PC-3 (cell line): ENCODE measurements around the gene C22orf39. TPM values are rescaled to one million over a fixed set of nuclear protein-coding genes. Genes with fewer than 3 reads are reported as not detected.
A peak's percentile ranks its signal among the peaks of the same experiment; 100 is the strongest.

Experiments used
- ATAC-seq: fragments of 200-7000 bp; cut with Tn5 transposase; 2 replicates; pipeline ENCODE4 v1.9.1; 2020; ENCODE audit warnings: mild to moderate bottlenecking, moderate library complexity
- BruUV-seq: library from RNA; stranded (reverse); fragments of 400-500 nt; replicated peaks from 2 replicates; lab custom pipeline; 2021; lab: Mats Ljungman, UMichigan
- CTCF ChIA-PET: fragments of 300-600 bp; sonication (Branson Sonifier 250); formaldehyde crosslinking; loops from one replicate; lab custom pipeline; 2022; ENCODE audit warnings: antibody characterized with exemption; lab: Charles Lee
- POLR2A ChIA-PET: fragments of 300-600 bp; sonication (Branson Sonifier 250); formaldehyde crosslinking; loops from one replicate; lab custom pipeline; 2022; ENCODE audit warnings: antibody characterized with exemption; ENCODE audit not compliant: unreplicated experiment; lab: Charles Lee
- DNase-seq: peaks from one replicate; pipeline ENCODE4 v3.0.0-alpha.2; 2015
- H2AFZ ChIP-seq: fragments of 300-600 bp; sonication (generic); 2 replicates; pipeline ENCODE4 v1.6.0; 2016; ENCODE audit warnings: antibody characterized with exemption, low read length
- H3F3A ChIP-seq: fragments of 300-600 bp; sonication (generic); one replicate; pipeline ENCODE4 v1.6.0; 2017; ENCODE audit warnings: antibody characterized with exemption, low read length, control low read depth, mild to moderate bottlenecking; ENCODE audit not compliant: unreplicated experiment
- H3K27ac ChIP-seq: fragments of 300-600 bp; sonication (generic); 2 replicates; pipeline ENCODE4 v1.5.1; 2016; ENCODE audit warnings: mild to moderate bottlenecking, low read length
- H3K27me3 ChIP-seq: fragments of 300-600 bp; sonication (generic); 2 replicates; pipeline ENCODE4 v1.6.1; 2016; ENCODE audit warnings: low read length, mixed read lengths
- H3K36me3 ChIP-seq: fragments of 300-600 bp; sonication (generic); 2 replicates; pipeline ENCODE4 v1.6.1; 2016; ENCODE audit warnings: low read depth, mixed run types, low read length, mixed read lengths
- H3K4me1 ChIP-seq: fragments of 300-600 bp; sonication (generic); 2 replicates; pipeline ENCODE4 v1.5.1; 2016; ENCODE audit warnings: low read length; ENCODE audit not compliant: insufficient read depth
- H3K4me2 ChIP-seq: fragments of 300-600 bp; sonication (generic); 2 replicates; pipeline ENCODE4 v1.6.0; 2016; ENCODE audit warnings: low read length
- H3K4me3 ChIP-seq: fragments of 300-600 bp; sonication (generic); 2 replicates; pipeline ENCODE4 v1.5.1; 2016; ENCODE audit warnings: mild to moderate bottlenecking, low read length, mixed read lengths
- H3K79me2 ChIP-seq: fragments of 300-600 bp; sonication (generic); 2 replicates; pipeline ENCODE4 v1.6.1; 2017; ENCODE audit warnings: low read length, mixed read lengths
- H3K9ac ChIP-seq: fragments of 300-600 bp; sonication (generic); 2 replicates; pipeline ENCODE4 v1.6.0; 2016; ENCODE audit warnings: mild to moderate bottlenecking, low read length
- H3K9me2 ChIP-seq: fragments of 300-600 bp; sonication (generic); replicated peaks from 2 replicates; pipeline ENCODE4 v1.6.1; 2016; ENCODE audit warnings: mixed run types, low read length, mixed read lengths
- H3K9me3 ChIP-seq: fragments of 300-600 bp; sonication (generic); 2 replicates; pipeline ENCODE4 v1.6.1; 2016; ENCODE audit warnings: low read length, mixed read lengths
- H4K20me1 ChIP-seq: fragments of 300-600 bp; sonication (generic); 2 replicates; pipeline ENCODE4 v1.6.1; 2016; ENCODE audit warnings: low read length, mixed read lengths
- EZH2 ChIP-seq: fragments of 300-600 bp; sonication (generic); IDR thresholded peaks from one replicate; pipeline ENCODE4 v1.6.1; 2017; ENCODE audit warnings: antibody characterized with exemption, mild to moderate bottlenecking, low read length; ENCODE audit not compliant: unreplicated experiment
- EZH2phosphoT487 ChIP-seq: fragments of 300-600 bp; sonication (generic); IDR thresholded peaks from 2 replicates; pipeline ENCODE4 v1.6.1; 2018; ENCODE audit warnings: mild to moderate bottlenecking, antibody characterized with exemption, low read length, borderline replicate concordance
- intact Hi-C: fragments of 100-400 bp; cut with micrococcal nuclease; formaldehyde crosslinking; loops from 2 replicates; pipeline ENCODE4 v1.9.0; 2023
- total RNA-seq: library from RNA; depleted of rRNA; stranded (reverse); fragments of >200 nt; gene quantifications from 2 replicates; pipeline ENCODE4 v1.2.3, GENCODE V29; 2014
- TF ChIP-seq, protein P1 (sequence below): fragments of 300-600 bp; sonication (generic); conservative IDR thresholded peaks from 2 replicates; pipeline ENCODE4 v1.5.1; 2017; ENCODE audit warnings: antibody characterized with exemption, low read depth, mild to moderate bottlenecking, low read length

C22orf39 gene
- total RNA-seq, 1 experiment from 2014 or later: 25.0 TPM

DNA sequence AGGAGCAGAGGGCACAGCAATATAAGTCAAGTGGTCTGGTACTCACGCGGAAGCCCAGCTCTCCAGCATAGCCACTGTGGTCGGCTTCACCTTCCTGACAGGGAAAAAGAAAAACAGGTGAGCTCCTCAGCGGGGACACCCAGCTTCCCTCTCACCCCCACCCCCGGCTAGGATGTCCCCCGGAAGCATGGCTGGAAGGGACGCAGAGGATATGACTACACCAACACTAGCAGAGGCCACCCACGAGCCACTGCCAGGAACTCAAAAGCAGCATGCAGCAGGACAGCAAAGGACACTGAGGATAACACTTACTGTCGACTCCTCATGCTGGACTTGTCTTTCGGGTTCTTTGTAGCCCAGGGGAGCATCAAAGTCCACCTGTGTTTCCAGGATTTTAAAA is 9.0 kb upstream of the C22orf39 start:
- H2AFZ ChIP-seq: no peak overlapping the region
- CTCF ChIA-PET: no interaction called here
- POLR2A ChIA-PET: no interaction called here
- no peaks in the 10 kb centered on the region for H3K9me2 ChIP-seq
- H3K4me1 ChIP-seq: no peaks in the 10 kb centered on the region
- H3K79me2 ChIP-seq: no peaks in the 10 kb centered on the region
- no peaks in the 10 kb centered on the region for H3K27me3 ChIP-seq
- ATAC-seq (no peak), DNase-seq (no peak)
- H3K36me3 ChIP-seq: peaks cover 32% of the 10 kb centered on the region; the same call in 1 of the 2 replicates
- no peak overlapping the region for H3K4me2 ChIP-seq
- no peaks in the 10 kb centered on the region for H3K9me3 ChIP-seq
- TF ChIP-seq EZH2: no peak
- TF ChIP-seq, protein P1, sequence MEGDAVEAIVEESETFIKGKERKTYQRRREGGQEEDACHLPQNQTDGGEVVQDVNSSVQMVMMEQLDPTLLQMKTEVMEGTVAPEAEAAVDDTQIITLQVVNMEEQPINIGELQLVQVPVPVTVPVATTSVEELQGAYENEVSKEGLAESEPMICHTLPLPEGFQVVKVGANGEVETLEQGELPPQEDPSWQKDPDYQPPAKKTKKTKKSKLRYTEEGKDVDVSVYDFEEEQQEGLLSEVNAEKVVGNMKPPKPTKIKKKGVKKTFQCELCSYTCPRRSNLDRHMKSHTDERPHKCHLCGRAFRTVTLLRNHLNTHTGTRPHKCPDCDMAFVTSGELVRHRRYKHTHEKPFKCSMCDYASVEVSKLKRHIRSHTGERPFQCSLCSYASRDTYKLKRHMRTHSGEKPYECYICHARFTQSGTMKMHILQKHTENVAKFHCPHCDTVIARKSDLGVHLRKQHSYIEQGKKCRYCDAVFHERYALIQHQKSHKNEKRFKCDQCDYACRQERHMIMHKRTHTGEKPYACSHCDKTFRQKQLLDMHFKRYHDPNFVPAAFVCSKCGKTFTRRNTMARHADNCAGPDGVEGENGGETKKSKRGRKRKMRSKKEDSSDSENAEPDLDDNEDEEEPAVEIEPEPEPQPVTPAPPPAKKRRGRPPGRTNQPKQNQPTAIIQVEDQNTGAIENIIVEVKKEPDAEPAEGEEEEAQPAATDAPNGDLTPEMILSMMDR: no peak
- TF ChIP-seq EZH2phosphoT487: no peak
- intact Hi-C loops: no loop called here
- H3K4me3 ChIP-seq: no peak overlapping the region
- BruUV-seq: no TSS peak
- no peaks in the 10 kb centered on the region for H3F3A ChIP-seq
- H3K27ac ChIP-seq: no peak overlapping the region
- H4K20me1 ChIP-seq: no peaks in the 10 kb centered on the region
- H3K9ac ChIP-seq: no peak overlapping the region

DNA sequence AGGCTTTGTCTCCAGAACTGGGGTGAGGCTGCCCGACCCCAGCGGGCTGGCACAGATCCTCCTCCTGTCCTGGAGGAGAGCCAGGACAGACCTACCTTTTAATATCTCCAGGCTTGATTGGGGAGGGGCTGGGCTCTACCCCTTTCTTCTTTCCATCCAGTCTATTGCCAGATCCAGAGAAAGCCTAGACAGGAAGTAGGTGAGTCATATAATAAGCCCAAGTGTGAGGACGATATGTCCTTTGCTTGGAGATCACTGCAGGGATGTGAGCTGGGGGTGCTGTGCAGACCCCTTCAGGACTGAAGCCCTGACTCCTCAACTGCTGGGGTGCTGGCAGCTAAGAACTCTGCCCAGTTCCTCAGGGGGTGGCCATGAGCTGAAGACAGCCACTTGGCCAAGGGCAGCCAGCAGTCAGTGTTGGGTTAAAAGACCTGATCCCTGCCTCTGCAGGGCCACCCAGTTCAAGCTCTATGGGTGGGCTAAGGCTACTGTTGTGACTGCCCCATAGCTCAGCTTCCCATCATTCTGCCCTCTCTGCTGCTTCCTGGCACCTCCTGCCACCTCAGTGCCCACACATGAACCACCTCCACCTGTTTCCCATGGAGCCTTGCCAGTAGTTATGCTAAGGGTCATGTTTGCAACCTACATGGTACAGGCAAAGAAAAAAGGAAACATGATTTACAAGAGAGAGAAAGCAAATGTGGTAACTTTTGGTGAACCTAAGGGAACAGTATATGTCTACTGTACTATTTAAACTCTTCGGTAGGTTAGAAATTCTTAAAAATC is 8.3 kb upstream of the C22orf39 start:
- no peak overlapping the region for H3K4me3 ChIP-seq
- no peaks in the 10 kb centered on the region for H3K27me3 ChIP-seq
- no peak overlapping the region for H3K27ac ChIP-seq
- ChIA-PET CTCF (no interaction called here), POLR2A (no interaction called here)
- peaks cover 29% of the 10 kb centered on the region; the same call in 1 of the 2 replicates for H3K36me3 ChIP-seq
- H3K79me2 ChIP-seq: no peaks in the 10 kb centered on the region
- H3F3A ChIP-seq: no peaks in the 10 kb centered on the region
- H3K9me2 ChIP-seq: no peaks in the 10 kb centered on the region
- no peak overlapping the region for H2AFZ ChIP-seq
- intact Hi-C loops: no loop called here
- H3K4me2 ChIP-seq: no peak overlapping the region
- no peak for TF ChIP-seq EZH2
- TF ChIP-seq, protein P1: no peak
- TF ChIP-seq EZH2phosphoT487: no peak
- ATAC-seq: peak; percentile 51; the same call in 1 of the 2 replicates
- no peak overlapping the region for H3K9ac ChIP-seq
- no peak for DNase-seq
- no TSS peak for BruUV-seq
- no peaks in the 10 kb centered on the region for H3K4me1 ChIP-seq
- H4K20me1 ChIP-seq: no peaks in the 10 kb centered on the region
- H3K9me3 ChIP-seq: no peaks in the 10 kb centered on the region

DNA sequence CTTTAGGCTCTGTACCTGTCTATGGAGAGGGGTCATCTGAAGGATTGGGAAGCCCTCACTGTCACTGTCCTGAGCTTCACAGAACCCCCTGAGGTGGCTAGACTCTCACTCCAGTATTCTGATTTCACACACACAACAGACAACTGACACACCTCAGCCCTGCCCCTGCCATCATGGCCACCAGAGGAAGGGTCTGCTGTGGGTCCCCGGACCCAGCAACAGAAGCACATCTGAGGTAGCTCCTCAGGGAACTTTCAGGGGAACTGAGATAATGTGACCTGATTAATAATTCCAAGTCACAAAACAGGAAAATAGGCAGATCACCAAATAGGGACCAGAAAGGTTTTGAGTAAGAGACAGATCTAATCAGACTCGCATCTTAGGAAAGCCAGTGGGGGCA is 7.5 kb upstream of the C22orf39 start:
- Histone ChIP-seq H3K4me3 (no peak overlapping the region), H3K4me2 (no peak overlapping the region), H3F3A (no peaks in the 10 kb centered on the region), H4K20me1 (no peaks in the 10 kb centered on the region), H3K9me2 (no peaks in the 10 kb centered on the region), H3K4me1 (no peaks in the 10 kb centered on the region), H2AFZ (no peak overlapping the region), H3K9me3 (no peaks in the 10 kb centered on the region), H3K27ac (no peak overlapping the region), H3K79me2 (no peaks in the 10 kb centered on the region), H3K27me3 (no peaks in the 10 kb centered on the region), H3K9ac (no peak overlapping the region), H3K36me3 (peaks cover 29% of the 10 kb centered on the region; the same call in 1 of the 2 replicates)
- ChIA-PET POLR2A (no interaction called here), CTCF (no interaction called here)
- intact Hi-C loops: no loop called here
- DNase-seq (no peak), ATAC-seq (no peak)
- TF ChIP-seq EZH2phosphoT487: no peak
- TF ChIP-seq, protein P1: no peak
- TF ChIP-seq EZH2: no peak
- no TSS peak for BruUV-seq
